HG03457 (cell line): ENCODE data around the gene CCDC57.
"Not testable (repeated sequence)": the region's sequence is repeated elsewhere in the genome, so short reads cannot be mapped to it uniquely, and the experiment has no call there.

Experiments used
- ATAC-seq: cut with Tn5 transposase; IDR thresholded peaks from one replicate; pipeline ENCODE4 v1.9.1; 2021; ENCODE audit warnings: moderate number of reproducible peaks; ENCODE audit not compliant: unreplicated experiment

Gene CCDC57

DNA sequence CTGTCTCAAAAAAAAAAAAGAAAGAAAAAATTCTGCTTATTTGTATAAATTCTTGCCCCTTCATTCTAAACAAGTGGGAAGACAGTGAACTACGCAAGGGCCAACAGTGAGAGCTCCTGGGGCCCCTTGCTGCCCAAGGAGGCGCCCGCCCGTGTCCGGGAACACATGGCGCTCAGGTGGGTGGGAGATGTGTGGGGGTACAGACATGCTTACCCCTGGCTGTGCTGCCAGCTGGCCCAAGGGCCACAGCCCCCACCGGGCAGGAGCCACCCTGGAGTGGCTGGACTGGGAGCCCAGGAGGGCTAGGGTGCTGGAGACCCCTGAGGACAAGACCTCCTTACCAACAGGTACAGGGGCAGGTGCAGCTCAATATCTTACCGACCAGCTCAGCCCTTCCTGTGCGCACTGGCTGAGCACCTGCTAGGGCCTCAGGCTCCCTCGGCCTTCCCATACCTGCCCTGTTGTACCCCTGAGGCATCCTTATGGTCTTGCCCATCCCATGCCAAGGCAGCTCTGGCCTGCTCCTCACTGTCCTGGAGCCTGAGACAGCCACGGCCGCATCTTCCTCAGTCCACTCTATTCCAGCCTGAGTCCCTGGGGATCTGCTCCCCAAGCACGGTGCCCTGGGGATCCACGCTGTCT lies 56.2 kb downstream of the CCDC57 start:
- ATAC-seq, result no peak

DNA sequence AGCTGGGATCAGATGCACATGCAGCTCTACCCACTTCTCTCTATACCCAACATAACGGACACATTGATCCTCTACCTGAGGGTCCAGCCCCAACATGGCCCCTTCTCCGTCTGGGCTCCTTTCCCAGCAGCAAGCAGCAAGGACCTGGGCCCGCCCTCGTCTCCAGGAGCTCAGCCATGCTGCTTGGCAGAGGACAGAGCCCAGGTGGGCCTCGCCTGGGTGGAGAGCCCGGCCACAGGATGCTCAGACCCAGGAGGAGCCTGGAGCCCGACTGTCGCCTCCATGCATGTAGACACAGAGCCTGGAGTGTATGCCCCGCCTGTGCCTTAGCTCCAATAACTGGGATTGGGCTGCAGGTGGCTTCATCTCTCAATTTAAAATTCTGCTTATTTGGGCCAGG lies 57.0 kb downstream of the CCDC57 start:
- no peak for ATAC-seq

DNA sequence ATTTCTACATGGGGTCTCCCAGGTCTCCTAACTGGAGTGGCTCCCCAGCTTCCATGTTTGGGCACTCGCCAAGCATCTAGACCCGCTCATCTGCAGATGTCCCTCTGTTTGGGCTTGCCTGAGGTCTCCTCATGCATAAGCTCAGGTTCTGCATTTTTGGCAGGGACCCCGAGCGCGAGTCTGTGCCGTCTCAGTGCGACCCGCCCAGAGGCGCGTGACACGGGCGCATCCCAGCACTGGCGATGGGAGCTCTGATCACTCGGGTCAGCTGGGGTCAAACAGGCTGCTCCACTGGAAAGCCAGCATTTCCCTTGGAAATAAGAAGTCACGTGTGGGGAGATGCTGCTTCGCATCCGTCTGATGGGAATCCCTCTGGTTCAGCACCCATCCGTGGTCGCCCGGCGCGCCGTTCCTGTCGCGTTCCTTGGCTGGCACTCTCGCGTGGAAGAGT lies 57.7 kb downstream of the CCDC57 start:
- no peak for ATAC-seq

DNA sequence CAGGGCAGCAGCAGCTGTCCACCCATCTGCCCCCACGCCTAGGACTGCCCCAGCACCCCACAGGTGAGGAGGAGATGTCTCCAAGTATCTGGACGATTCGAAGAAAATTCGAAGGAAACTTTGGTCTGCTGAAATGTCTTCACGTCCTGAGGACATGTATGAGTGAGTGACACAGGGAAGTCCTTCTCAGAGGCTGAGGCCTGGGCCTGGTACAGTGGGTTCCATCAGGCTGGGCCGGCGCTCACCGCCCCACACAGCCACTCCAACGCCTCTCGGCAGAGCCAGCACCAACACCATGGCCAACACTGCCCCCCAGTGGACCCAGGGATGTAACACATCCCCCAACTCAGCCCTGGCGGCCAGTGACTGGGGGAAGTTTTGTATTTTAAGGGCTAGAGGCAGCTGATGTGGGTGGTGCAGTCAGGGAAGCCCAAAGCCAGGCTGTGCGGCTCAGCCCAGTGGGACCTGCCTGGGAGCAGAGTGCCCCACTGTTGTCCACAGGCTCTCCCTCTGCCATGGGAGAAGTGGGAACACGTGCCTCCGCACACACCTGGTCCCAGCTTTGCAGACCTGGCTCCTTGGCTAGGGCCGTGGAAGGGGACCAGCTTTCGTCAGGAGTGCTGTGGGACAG lies 58.8 kb downstream of the CCDC57 start:
- peak; percentile 48 for ATAC-seq

DNA sequence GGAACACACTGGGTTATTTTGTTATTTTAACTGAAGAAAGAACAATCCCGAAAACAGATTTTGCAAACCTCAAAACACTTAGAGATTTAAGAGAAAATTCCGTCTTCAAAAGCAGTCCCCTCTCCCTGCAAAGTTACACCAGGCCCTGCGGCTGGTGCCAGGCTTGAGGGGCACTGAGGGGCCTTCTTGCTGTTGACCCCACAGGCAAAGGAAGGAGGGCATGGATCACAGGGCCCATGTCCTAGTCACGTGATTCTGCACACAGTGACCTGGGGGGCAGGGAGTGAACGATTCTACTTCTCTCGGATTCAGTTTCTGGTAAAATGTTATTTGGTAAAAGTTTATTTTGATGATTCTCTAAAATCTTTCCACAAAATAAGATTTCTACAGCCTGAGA lies 59.3 kb downstream of the CCDC57 start:
- no peak for ATAC-seq

GRCh38 chr17:82152556-82153294 lies 59.9 kb downstream of the CCDC57 start:
- no peak for ATAC-seq

GRCh38 chr17:82152114-82152513 lies 60.5 kb downstream of the CCDC57 start:
- no peak for ATAC-seq

GRCh38 chr17:82151106-82151957 lies 61.3 kb downstream of the CCDC57 start:
- ATAC-seq, result no peak

- no peak for ATAC-seq
Observed at GRCh38 chr17:82149401-82150099, 63.1 kb downstream of the CCDC57 start.

DNA sequence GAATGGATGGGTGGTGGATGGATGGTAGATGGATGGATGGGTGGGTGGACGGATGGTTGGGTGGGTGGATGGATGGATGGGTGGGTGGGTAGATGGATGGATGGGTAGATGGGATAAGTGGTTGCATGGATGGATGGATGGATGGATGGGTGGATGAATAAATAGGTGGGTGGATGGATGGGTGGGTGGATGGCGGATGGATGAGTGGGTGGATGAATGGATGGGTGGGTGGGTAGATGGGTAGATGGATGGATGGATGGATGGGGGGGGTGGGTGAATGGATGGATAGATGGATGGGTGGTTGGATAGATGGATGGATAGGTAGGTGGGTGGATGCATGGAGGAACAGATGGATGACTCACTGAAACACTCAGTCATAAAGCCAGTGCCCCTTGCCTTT lies 63.6 kb downstream of the CCDC57 start:
- ATAC-seq, result no peak

GRCh38 chr17:82148011-82148410 lies 64.6 kb downstream of the CCDC57 start:
- ATAC-seq, result no peak

GRCh38 chr17:82146663-82147654 lies 65.7 kb downstream of the CCDC57 start:
- no peak for ATAC-seq

GRCh38 chr17:82145550-82146155 lies 67.0 kb downstream of the CCDC57 start:
- ATAC-seq, result no peak

DNA sequence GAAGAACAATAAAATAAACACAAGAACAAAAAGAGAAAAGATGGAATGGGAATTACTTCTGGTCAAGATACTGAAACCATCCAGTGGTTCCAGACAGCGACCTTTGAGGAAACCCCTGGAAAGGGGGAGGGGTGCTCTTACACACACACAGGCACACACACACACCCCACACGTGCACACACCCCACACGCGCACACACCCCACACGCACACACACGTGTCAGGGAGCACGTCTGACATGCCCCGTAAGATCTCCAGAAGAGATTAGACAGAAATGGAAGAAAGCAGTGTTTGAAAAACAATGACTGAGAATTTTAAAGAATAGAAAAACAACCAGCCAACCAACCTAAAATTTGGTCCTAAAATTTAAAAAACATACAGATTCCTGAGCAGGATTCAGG lies 69.3 kb downstream of the CCDC57 start:
- no peak for ATAC-seq

- not testable (repeated sequence) for ATAC-seq
Observed at GRCh38 chr17:82139961-82140360, 72.7 kb downstream of the CCDC57 start.

DNA sequence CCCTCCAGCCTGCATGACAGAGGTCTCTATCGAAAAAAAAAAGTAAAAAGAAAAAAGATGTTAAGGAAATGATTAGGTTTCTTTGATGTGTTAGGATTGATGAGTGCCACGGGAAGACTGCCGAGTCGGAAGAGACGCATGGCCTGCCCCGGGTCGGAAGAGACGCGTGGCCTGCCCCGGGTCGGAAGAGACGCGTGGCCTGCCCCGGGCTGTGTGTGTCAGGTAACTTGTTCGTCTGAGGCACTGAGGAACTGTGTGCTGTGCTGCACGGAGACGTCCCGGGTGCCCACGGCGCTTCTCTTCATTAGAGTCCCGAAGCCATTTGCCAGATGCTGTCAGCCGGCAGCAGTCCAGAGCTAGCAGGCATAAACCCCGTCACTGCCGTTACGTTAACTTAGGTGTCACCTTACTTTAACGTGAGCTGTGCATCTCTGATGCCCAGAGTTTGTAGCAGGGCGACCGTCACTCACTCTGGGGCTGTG lies 74.1 kb downstream of the CCDC57 start:
- no peak for ATAC-seq

- ATAC-seq, result no peak
Observed at GRCh38 chr17:82134101-82134500, 78.5 kb downstream of the CCDC57 start.

GRCh38 chr17:82133166-82133953 lies 79.3 kb downstream of the CCDC57 start:
- ATAC-seq, result not testable (repeated sequence)
